HepG2 (cell line): Measurements from ENCODE around the gene COPS3. TPM values are rescaled to one million over a fixed set of nuclear protein-coding genes. Genes with fewer than 3 reads are reported as not detected.

Experiments used
- ARID2 ChIP-seq: sonication (generic); formaldehyde crosslinking; IDR thresholded peaks from 2 replicates; pipeline ENCODE4 v1.8.1; 2022; ENCODE audit warnings: mild to moderate bottlenecking, missing genetic modification reagents, borderline replicate concordance
- ARNTL ChIP-seq: sonication (generic); formaldehyde crosslinking; IDR thresholded peaks from 2 replicates; pipeline ENCODE4 v1.4.0; 2020; ENCODE audit warnings: mild to moderate bottlenecking, missing genetic modification reagents
- ATF5 ChIP-seq: sonication (generic); formaldehyde crosslinking; IDR thresholded peaks from 2 replicates; pipeline ENCODE4 v1.4.0; 2020; ENCODE audit warnings: mild to moderate bottlenecking, low read depth, missing genetic modification reagents
- CCDC6 ChIP-seq: sonication (generic); formaldehyde crosslinking; IDR thresholded peaks from 2 replicates; pipeline ENCODE4 v1.8.1; 2022; ENCODE audit warnings: mild to moderate bottlenecking, missing genetic modification reagents, moderate library complexity
- CREBL2 ChIP-seq: sonication (generic); formaldehyde crosslinking; IDR thresholded peaks from 2 replicates; pipeline ENCODE4 v1.8.1; 2023; ENCODE audit warnings: missing genetic modification reagents, mild to moderate bottlenecking, borderline replicate concordance
- FOXA3 ChIP-seq: IDR thresholded peaks from 2 replicates; pipeline ENCODE4 v1.6.1; 2016; ENCODE audit warnings: missing genetic modification reagents, missing compliant biosample characterization
- HOXA7 ChIP-seq: sonication (generic); formaldehyde crosslinking; IDR thresholded peaks from 2 replicates; pipeline ENCODE4 v1.8.1; 2022; ENCODE audit warnings: mild to moderate bottlenecking, missing genetic modification reagents, moderate library complexity
- LBX2 ChIP-seq: sonication (generic); formaldehyde crosslinking; IDR thresholded peaks from 2 replicates; pipeline ENCODE4 v1.5.0; 2020; ENCODE audit warnings: missing genetic modification reagents, mild to moderate bottlenecking, borderline replicate concordance
- MAF1 ChIP-seq: sonication (generic); formaldehyde crosslinking; IDR thresholded peaks from 2 replicates; pipeline ENCODE4 v1.5.0; 2020; ENCODE audit warnings: missing genetic modification reagents, borderline replicate concordance
- MIER2 ChIP-seq: IDR thresholded peaks from 2 replicates; pipeline ENCODE4 v1.6.1; 2016; ENCODE audit warnings: missing biosample characterization, missing genetic modification reagents
- NCOA2 ChIP-seq: sonication (generic); formaldehyde crosslinking; IDR thresholded peaks from 2 replicates; pipeline ENCODE4 v1.8.0; 2022; ENCODE audit warnings: inconsistent platforms
- RARA ChIP-seq: IDR thresholded peaks from 2 replicates; pipeline ENCODE4 v1.6.1; 2016; ENCODE audit warnings: missing genetic modification reagents, missing compliant biosample characterization
- RBM39 ChIP-seq: fragments of 200-400 bp; formaldehyde crosslinking; IDR thresholded peaks from one replicate; pipeline ENCODE4 v1.6.1; 2018; ENCODE audit warnings: antibody characterized with exemption, mild to moderate bottlenecking, low read depth, low read length; ENCODE audit not compliant: poor library complexity, severe bottlenecking
- THAP7 ChIP-seq: sonication (generic); formaldehyde crosslinking; IDR thresholded peaks from 2 replicates; pipeline ENCODE4 v1.8.1; 2023; ENCODE audit warnings: mild to moderate bottlenecking, missing genetic modification reagents
- ZNF124 ChIP-seq: sonication (generic); formaldehyde crosslinking; IDR thresholded peaks from 2 replicates; pipeline ENCODE4 v1.4.0; 2020; ENCODE audit warnings: missing genetic modification reagents
- ZNF24 ChIP-seq: fragments of 450-650 bp; IDR thresholded peaks from 2 replicates; pipeline ENCODE4 v1.6.1; 2017; ENCODE audit warnings: antibody characterized with exemption, mild to moderate bottlenecking
- ZNF3 ChIP-seq: IDR thresholded peaks from 2 replicates; pipeline ENCODE4 v1.7.0; 2017; ENCODE audit warnings: inconsistent platforms
- ZNF546 ChIP-seq: sonication (generic); formaldehyde crosslinking; conservative IDR thresholded peaks from 2 replicates; pipeline ENCODE4 v1.8.1; 2023; ENCODE audit warnings: mild to moderate bottlenecking, missing genetic modification reagents
- ZNF567 ChIP-seq: sonication (generic); formaldehyde crosslinking; IDR thresholded peaks from 2 replicates; pipeline ENCODE4 v1.8.1; 2023; ENCODE audit warnings: mild to moderate bottlenecking, missing genetic modification reagents, borderline replicate concordance
- ZNF879 ChIP-seq: sonication (generic); formaldehyde crosslinking; IDR thresholded peaks from 2 replicates; pipeline ENCODE4 v1.8.1; 2023; ENCODE audit warnings: missing genetic modification reagents
- polyA plus RNA-seq, 8 experiments: library from polyadenylated mRNA; depleted of rRNA in 3 of 8; stranded (reverse) in 7 of 8; unstranded in 1 of 8; fragments of >200 nt; fragmentation: Illumina TruSeq in 4 of 8; extraction: Trizol in 4 of 8; gene quantifications; 2 replicates each; pipeline versions ENCODE4 v1.2.1 to v1.2.3, GENCODE V29; 2011 to 2016; ENCODE audit warnings: low read depth in 4 of 8, missing spikeins in 1 of 8, mixed read lengths in 1 of 8; ENCODE audit not compliant: insufficient read depth in 1 of 8
- total RNA-seq, 5 experiments: library from RNA; depleted of rRNA; stranded (reverse); fragments of >200 nt; fragmentation: Illumina TruSeq; extraction: Trizol; gene quantifications; 2 replicates each; pipeline ENCODE4 v1.2.3, GENCODE V29; 2016; ENCODE audit warnings: low read depth in 1 of 5
- TF ChIP-seq, protein P1 (sequence below): sonication (generic); formaldehyde crosslinking; IDR thresholded peaks from 2 replicates; pipeline ENCODE4 v1.9.0; 2022; ENCODE audit warnings: low read depth, missing genetic modification reagents

Gene COPS3
- total and polyA plus RNA-seq, 2 of the 13 experiments (the other 11 are each of a cell fraction or from before 2014, with no cell fraction given) = 46.3 to 103 TPM

DNA sequence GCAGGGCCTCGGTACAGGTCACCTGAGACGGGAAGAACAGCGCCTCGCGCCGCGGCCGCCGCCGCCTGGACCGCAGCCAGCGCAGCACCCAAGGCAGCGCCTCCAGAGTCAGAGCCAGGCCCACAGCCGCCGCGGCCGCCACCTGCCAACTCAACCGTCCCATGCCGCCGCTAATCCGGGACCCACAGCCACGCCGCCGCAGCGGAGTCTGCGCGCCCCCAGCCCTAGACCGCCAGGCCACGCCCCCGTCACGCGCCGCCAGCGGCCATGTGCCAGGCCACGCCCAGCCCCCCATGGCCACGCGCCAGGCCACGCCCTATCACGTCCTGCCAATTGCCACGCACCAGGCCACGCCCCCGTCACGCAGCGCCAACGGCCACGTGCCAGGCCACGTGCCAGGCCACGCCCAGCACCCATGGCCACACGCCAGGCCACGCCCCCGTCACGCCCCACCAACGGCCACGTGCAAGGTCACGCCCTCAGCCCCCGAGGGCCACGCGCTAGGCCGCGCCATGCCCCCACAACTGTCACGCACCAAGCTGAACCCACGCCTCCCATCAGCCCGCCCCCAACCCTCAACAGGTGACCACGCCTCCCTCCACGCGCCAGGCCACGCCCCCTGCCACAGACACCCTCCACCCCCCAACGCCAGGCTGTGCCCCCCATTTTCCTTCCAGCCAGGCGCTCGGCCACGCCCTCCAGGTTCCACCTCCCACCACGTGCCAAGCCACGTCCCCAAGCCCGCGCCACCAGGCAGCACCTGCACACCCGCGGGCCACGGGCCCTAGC lies 74.7 kb downstream of the COPS3 start, which contains the start of gene PLD6 (continued):
- TF ChIP-seq, protein P1, sequence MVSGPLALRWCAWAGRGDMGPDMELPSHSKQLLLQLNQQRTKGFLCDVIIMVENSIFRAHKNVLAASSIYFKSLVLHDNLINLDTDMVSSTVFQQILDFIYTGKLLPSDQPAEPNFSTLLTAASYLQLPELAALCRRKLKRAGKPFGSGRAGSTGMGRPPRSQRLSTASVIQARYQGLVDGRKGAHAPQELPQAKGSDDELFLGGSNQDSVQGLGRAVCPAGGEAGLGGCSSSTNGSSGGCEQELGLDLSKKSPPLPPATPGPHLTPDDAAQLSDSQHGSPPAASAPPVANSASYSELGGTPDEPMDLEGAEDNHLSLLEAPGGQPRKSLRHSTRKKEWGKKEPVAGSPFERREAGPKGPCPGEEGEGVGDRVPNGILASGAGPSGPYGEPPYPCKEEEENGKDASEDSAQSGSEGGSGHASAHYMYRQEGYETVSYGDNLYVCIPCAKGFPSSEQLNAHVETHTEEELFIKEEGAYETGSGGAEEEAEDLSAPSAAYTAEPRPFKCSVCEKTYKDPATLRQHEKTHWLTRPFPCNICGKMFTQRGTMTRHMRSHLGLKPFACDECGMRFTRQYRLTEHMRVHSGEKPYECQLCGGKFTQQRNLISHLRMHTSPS (CRISPR knock-in tag) = peak; percentile 84; the same call in 1 of the 2 replicates
- TF ChIP-seq HOXA7 (CRISPR knock-in tag) = peak; percentile 82; the same call in 1 of the 2 replicates
- TF ChIP-seq LBX2 (CRISPR knock-in tag) = peak; percentile 98
- no peak for TF ChIP-seq ZNF567 (CRISPR knock-in tag)
- TF ChIP-seq ZNF546 (CRISPR knock-in tag) = peak; percentile 91
- TF ChIP-seq NCOA2 = no peak; the same call in none of the 2 replicates
- TF ChIP-seq ZNF124 (CRISPR knock-in tag) = 0 out of 2 replicates have a peak, but pooled peaks have one; percentile 43
- TF ChIP-seq ZNF879 (CRISPR knock-in tag) = peak; percentile 79; the same call in 1 of the 2 replicates
- TF ChIP-seq RARA (CRISPR knock-in tag) = no peak
- peak; percentile 100 for TF ChIP-seq ARNTL (CRISPR knock-in tag)
- no peak for TF ChIP-seq MAF1 (CRISPR knock-in tag)
- TF ChIP-seq RBM39 = no peak
- TF ChIP-seq THAP7 (CRISPR knock-in tag) = peak; percentile 86; the same call in 1 of the 2 replicates
- peak; percentile 97 for TF ChIP-seq CCDC6 (CRISPR knock-in tag)
- TF ChIP-seq ATF5 = peak; percentile 75; the same call in 1 of the 2 replicates
- no peak for TF ChIP-seq ZNF24
- no peak for TF ChIP-seq MIER2 (CRISPR knock-in tag)
- TF ChIP-seq CREBL2 (CRISPR knock-in tag) = peak; percentile 94; the same call in 1 of the 2 replicates
- TF ChIP-seq FOXA3 (CRISPR knock-in tag) = 0 out of 2 replicates have a peak, but pooled peaks have one; percentile 23
- peak; percentile 88 for TF ChIP-seq ARID2 (CRISPR knock-in tag)
- TF ChIP-seq ZNF3 (CRISPR knock-in tag) = no peak
- TF ChIP-seq, all 625 proteins: peak for 339
